A549 (cell line): ENCODE measurements around the gene RAP1A. TPM values are rescaled to one million over a fixed set of nuclear protein-coding genes. Genes with fewer than 3 reads are reported as not detected.
"Not testable (repeated sequence)": the region's sequence is repeated elsewhere in the genome, so short reads cannot be mapped to it uniquely, and the experiment has no call there.

Experiments
- ATAC-seq, 2 experiments: fragments of 200-7000 bp in 1 of 2; fragments of >200 bp in 1 of 2; cut with Nextera tagmentation in 1 of 2; cut with Tn5 transposase in 1 of 2; 3 replicates each; pipeline versions ENCODE4 v1.8.0 to v1.9.1; 2018 to 2020; ENCODE audit warnings: mild to moderate bottlenecking in 1 of 2, moderate library complexity in 1 of 2
- CTCF ChIA-PET: fragments of 300-600 bp; sonication (Branson Sonifier 250); formaldehyde crosslinking; extraction: SDS; loops from one replicate; lab custom pipeline; 2021; ENCODE audit warnings: antibody characterized with exemption, inconsistent platforms; lab: Yijun Ruan, JAX
- POLR2A ChIA-PET: fragments of 350-600 bp; formaldehyde crosslinking; extraction: SDS; loops from one replicate; lab custom pipeline; 2021; ENCODE audit warnings: antibody characterized with exemption, inconsistent platforms; lab: Yijun Ruan, JAX
- DNase-seq, 2 experiments: peaks; one replicate each; pipeline versions ENCODE4 v3.0.0 to v3.0.0-alpha.2; 2011 to 2016; ENCODE audit warnings: low read depth in 1 of 2, low spot score in 1 of 2
- FAIRE-seq: peaks from 2 replicates; lab custom pipeline; 2011; peaks lifted over from hg19 to GRCh38; lab: Jason Lieb, UNC
- H3K27ac ChIP-seq, 2 experiments: fragments of >200 bp; sonication (Bioruptor Twin); formaldehyde crosslinking; 3 replicates each; pipeline ENCODE4 v1.5.1; 2016 to 2017
- H3K4me1 ChIP-seq: fragments of >200 bp; sonication (Bioruptor Twin); formaldehyde crosslinking; 3 replicates; pipeline ENCODE4 v1.6.1; 2016
- H3K4me2 ChIP-seq: fragments of >200 bp; sonication (Bioruptor Twin); formaldehyde crosslinking; 3 replicates; pipeline ENCODE4 v1.6.1; 2016
- H3K4me3 ChIP-seq: fragments of >200 bp; sonication (Bioruptor Twin); formaldehyde crosslinking; 3 replicates; pipeline ENCODE4 v1.5.1; 2016
- H3K9me3 ChIP-seq: fragments of >200 bp; sonication (Bioruptor Twin); formaldehyde crosslinking; 3 replicates; pipeline ENCODE4 v1.6.1; 2016
- BHLHE40 ChIP-seq: IDR thresholded peaks from 2 replicates; pipeline ENCODE4 v1.6.1; 2012; ENCODE audit warnings: low read depth, low read length, inconsistent platforms
- CEBPB ChIP-seq, 2 experiments: fragments of >200 bp in 1 of 2; sonication (Bioruptor Twin) in 1 of 2; formaldehyde crosslinking in 1 of 2; IDR thresholded peaks; 2 replicates each; pipeline ENCODE4 v1.6.1; 2012 to 2016
- CHD4 ChIP-seq: fragments of 200-600 bp; sonication (generic); IDR thresholded peaks from 2 replicates; pipeline ENCODE4 v1.6.1; 2016; ENCODE audit warnings: antibody characterized with exemption, mild to moderate bottlenecking, borderline replicate concordance
- EHMT2 ChIP-seq: fragments of 200-600 bp; sonication (generic); IDR thresholded peaks from 2 replicates; pipeline ENCODE4 v1.6.1; 2016; ENCODE audit warnings: antibody characterized with exemption, low read depth, mild to moderate bottlenecking, moderate library complexity
- ESRRA ChIP-seq: fragments of 150-350 bp; IDR thresholded peaks from 2 replicates; pipeline ENCODE4 v1.6.1; 2014; ENCODE audit warnings: mild to moderate bottlenecking, low read length, borderline replicate concordance
- HOXB5 ChIP-seq: fragments of 250-450 bp; sonication (Bioruptor Pico); IDR thresholded peaks from 2 replicates; pipeline ENCODE4 v1.5.0; 2020; ENCODE audit warnings: mild to moderate bottlenecking, moderate library complexity
- JUNB ChIP-seq: fragments of >200 bp; sonication (Bioruptor Twin); formaldehyde crosslinking; IDR thresholded peaks from 2 replicates; pipeline ENCODE4 v1.6.1; 2016
- KDM1A ChIP-seq: fragments of 200-600 bp; sonication (generic); IDR thresholded peaks from 2 replicates; pipeline ENCODE4 v1.6.1; 2016; ENCODE audit warnings: low read depth, mild to moderate bottlenecking
- NPAS2 ChIP-seq: fragments of 250-450 bp; sonication (Bioruptor Pico); IDR thresholded peaks from 2 replicates; pipeline ENCODE4 v1.8.0; 2022; ENCODE audit warnings: mild to moderate bottlenecking, moderate library complexity, borderline replicate concordance
- POLR2A ChIP-seq: IDR thresholded peaks from 2 replicates; pipeline ENCODE4 v1.6.1; 2012; ENCODE audit warnings: mild to moderate bottlenecking, low read length
- POLR2AphosphoS2 ChIP-seq: conservative IDR thresholded peaks from 2 replicates; pipeline ENCODE4 v1.6.1; 2012; ENCODE audit warnings: low read length, improper control_type of control experiment, inconsistent platforms
- RCOR1 ChIP-seq: fragments of 150-350 bp; IDR thresholded peaks from 2 replicates; pipeline ENCODE4 v1.6.1; 2014; ENCODE audit warnings: antibody characterized with exemption, low read length, low read depth
- TFCP2L1 ChIP-seq: fragments of 250-450 bp; sonication (Bioruptor Pico); IDR thresholded peaks from 2 replicates; pipeline ENCODE4 v1.5.0; 2021; ENCODE audit warnings: mild to moderate bottlenecking
- ZNF302 ChIP-seq: fragments of 250-450 bp; sonication (Bioruptor Pico); IDR thresholded peaks from 2 replicates; pipeline ENCODE4 v1.9.0; 2021; ENCODE audit warnings: inconsistent platforms, mild to moderate bottlenecking, moderate library complexity
- ZSCAN20 ChIP-seq: fragments of 250-450 bp; sonication (Bioruptor Pico); IDR thresholded peaks from 2 replicates; pipeline ENCODE4 v1.8.0; 2022; ENCODE audit warnings: mild to moderate bottlenecking, moderate library complexity
- WGBS: methylation state at CpG from one replicate; pipeline ENCODE4 v1.1.6; 2017; ENCODE audit errors: missing lambda C conversion rate; 5-methylcytosine and 5-hydroxymethylcytosine counted together
- polyA plus RNA-seq, 4 experiments: library from polyadenylated mRNA; depleted of rRNA in 3 of 4; stranded (reverse); fragments of >200 nt; fragmentation: RNase III in 1 of 4; extraction: RNeasy Plus Mini Kit Qiagen cat#74134 plus additional on column Dnase treatment in 1 of 4; gene quantifications; 2 replicates in 3 of 4; 3 replicates in 1 of 4; pipeline ENCODE4 v1.2.3, GENCODE V29; 2011 to 2017
- TF ChIP-seq, protein P1 (sequence below): IDR thresholded peaks from 2 replicates; pipeline ENCODE4 v1.6.1; 2012
- TF ChIP-seq, protein P2 (sequence below): fragments of 250-450 bp; sonication (Bioruptor Pico); IDR thresholded peaks from 2 replicates; pipeline ENCODE4 v1.5.0; 2021; ENCODE audit warnings: mild to moderate bottlenecking, moderate library complexity, borderline replicate concordance

The RAP1A gene
- polyA plus RNA-seq, 2 of the 4 experiments (the other 2 are of a cell fraction), result 37.1 to 39.8 TPM

DNA sequence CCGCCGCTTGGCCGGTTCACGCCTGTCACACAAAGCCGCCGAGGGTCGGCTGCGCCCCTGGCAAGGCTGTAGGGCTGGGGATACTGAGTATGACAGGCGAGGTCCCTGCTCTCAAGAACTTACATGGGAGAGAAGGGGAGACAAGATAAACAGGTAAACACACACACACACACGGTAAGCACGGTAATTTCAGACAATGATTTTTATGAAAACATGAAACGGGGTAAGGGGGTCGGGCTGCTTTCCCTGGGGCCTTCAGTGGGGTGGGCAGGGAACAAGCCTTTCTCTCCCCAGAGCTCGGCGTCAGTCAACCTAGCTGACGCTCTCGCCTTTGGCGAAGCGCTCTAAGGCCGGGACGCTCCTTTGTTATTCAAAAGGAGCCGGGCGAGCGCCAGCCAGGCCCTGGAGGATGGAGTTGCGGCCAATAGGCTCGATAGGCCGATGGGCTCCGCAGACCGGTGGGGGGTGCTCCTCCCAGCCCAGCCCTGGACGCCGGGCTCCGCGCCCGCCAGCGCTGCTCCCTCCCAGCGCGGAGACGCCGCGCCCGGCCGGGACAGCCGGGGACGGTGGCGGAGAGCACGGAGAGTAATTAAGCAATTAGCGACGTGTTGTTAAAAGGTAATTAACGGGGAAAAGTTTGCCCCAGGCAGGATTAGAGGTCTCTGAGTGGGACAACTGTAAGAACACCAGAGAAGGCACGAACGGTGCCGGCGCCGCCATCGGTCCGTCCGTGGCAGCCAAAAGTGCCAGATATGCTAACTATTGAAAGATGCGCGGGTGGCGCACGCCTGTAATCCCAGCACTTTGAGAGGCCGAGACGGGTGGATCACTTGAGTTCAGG is 120.6 kb downstream of the RAP1A start:
- POLR2A ChIA-PET, result interaction anchor here (1.0 to 2.2 kb wide), 2 partner anchors 11 to 15 kb away, joined by 3 to 12 read pairs; no protein-coding TSS in a partner anchor
- peak; percentile 35 to 72 for DNase-seq
- 3% methylated on average over 32 of the region's 63 CpGs for WGBS

DNA sequence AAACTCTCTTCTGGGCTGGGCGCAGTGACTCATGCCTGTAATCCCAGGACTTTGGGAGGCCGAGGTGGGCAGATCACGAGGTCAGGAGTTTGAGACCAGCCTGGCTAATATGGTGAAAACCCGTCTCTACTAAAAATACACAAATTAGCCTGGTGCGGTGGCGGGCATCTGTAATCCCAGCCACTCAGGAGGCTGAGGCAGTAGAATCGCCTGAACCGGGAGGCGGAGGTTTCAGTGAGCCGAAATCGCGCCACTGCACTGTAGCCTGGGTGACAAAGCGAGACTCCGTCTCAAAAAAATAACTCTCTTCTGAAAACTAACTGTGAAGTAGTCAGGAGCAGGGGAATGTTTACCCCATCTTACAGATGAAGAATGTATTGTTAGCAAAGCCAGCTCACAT is 122.7 kb downstream of the RAP1A start:
- ATAC-seq, H3K27ac ChIP-seq, H3K9me3 ChIP-seq, H3K4me1 ChIP-seq, H3K4me3 ChIP-seq, H3K4me2 ChIP-seq, FAIRE-seq, DNase-seq, POLR2A ChIA-PET: not testable (repeated sequence)
- CTCF ChIA-PET, result interaction anchor here (1.3 kb wide), 1 partner anchor 13 kb away, joined by 3 read pairs; no protein-coding TSS in a partner anchor
- 93% methylated on average over 14 of the region's 14 CpGs for WGBS

More for the DNA sequence above, 120.6 kb downstream of the RAP1A start:
- no peak for TF ChIP-seq NPAS2
- no peak for TF ChIP-seq ZSCAN20 (CRISPR knock-in tag)
- CTCF ChIA-PET, result interaction anchor here (0.7 to 9.0 kb wide), 6 partner anchors 13 to 232 kb away, joined by 3 to 47 read pairs (median 4); no protein-coding TSS in a partner anchor
- Histone ChIP-seq H3K4me3 (peak overlapping the region; percentile 54), H3K4me1 (peaks cover 6% of the 10 kb centered on the region; the same call in 2 of the 3 replicates), H3K27ac (peak overlapping the region; percentile 59 to 95), H3K4me2 (peak overlapping the region; percentile 100), H3K9me3 (no peaks in the 10 kb centered on the region)
- ATAC-seq (peak; percentile 76 to 82), FAIRE-seq (no peak)

DNA sequence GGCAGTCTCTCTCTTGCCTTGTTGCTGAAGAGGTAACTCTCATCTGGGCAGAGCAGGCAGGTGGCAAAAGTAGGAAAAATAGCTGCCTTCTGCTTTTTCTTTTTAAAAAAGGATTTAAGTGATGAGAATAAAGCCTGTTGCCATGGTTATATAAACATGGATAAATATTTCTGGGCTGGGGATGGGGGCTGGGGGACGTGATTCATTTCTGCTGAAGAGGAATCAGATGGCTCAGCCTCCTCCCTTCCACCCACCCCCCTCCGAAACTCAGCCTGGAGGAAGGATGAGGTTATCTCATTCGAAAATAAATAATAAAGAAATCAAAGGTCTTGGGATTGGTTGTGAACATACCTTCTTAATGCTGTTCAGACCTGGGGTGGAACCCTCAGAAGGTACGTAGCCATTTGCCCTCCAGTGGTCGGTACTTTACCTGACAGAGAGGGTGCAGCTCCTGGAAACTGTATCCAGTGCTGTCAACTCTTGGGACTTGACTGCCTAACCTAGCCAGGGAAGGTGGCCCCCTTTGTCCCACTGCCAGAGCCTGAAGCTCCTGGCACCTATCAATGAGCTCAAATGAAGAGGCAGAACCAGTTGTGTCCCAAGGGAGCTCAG is 123.5 kb downstream of the RAP1A start:
- FAIRE-seq, result no peak
- ChIA-PET CTCF (interaction anchor here (0.9 to 1.3 kb wide), 3 partner anchors 12 to 26 kb away, joined by 3 to 5 read pairs (median 3); no protein-coding TSS in a partner anchor), POLR2A (no interaction called here)
- DNase-seq, result no peak
- Histone ChIP-seq H3K9me3 (no peaks in the 10 kb centered on the region), H3K4me1 (peaks cover 4% of the 10 kb centered on the region; the same call in 2 of the 3 replicates), H3K4me2 (no peak overlapping the region), H3K27ac (no peak overlapping the region), H3K4me3 (no peak overlapping the region)
- ATAC-seq, result no peak
- 42% methylated on average over 5 of the region's 5 CpGs for WGBS
- no peak for TF ChIP-seq CEBPB (IDR thresholded peaks at IDR 0.05)
- TF ChIP-seq POLR2AphosphoS2, result no peak
- TF ChIP-seq KDM1A, result no peak
- TF ChIP-seq ZNF302, result no peak
- no peak for TF ChIP-seq ESRRA
- TF ChIP-seq CHD4, result no peak
- no peak for TF ChIP-seq HOXB5
- TF ChIP-seq POLR2A, result no peak
- TF ChIP-seq TFCP2L1 (CRISPR knock-in tag), result no peak
- TF ChIP-seq BHLHE40, result no peak
- TF ChIP-seq, protein P1, sequence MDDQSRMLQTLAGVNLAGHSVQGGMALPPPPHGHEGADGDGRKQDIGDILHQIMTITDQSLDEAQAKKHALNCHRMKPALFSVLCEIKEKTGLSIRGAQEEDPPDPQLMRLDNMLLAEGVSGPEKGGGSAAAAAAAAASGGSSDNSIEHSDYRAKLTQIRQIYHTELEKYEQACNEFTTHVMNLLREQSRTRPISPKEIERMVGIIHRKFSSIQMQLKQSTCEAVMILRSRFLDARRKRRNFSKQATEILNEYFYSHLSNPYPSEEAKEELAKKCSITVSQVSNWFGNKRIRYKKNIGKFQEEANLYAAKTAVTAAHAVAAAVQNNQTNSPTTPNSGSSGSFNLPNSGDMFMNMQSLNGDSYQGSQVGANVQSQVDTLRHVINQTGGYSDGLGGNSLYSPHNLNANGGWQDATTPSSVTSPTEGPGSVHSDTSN, result no peak
- no peak for TF ChIP-seq JUNB
- TF ChIP-seq, protein P2, sequence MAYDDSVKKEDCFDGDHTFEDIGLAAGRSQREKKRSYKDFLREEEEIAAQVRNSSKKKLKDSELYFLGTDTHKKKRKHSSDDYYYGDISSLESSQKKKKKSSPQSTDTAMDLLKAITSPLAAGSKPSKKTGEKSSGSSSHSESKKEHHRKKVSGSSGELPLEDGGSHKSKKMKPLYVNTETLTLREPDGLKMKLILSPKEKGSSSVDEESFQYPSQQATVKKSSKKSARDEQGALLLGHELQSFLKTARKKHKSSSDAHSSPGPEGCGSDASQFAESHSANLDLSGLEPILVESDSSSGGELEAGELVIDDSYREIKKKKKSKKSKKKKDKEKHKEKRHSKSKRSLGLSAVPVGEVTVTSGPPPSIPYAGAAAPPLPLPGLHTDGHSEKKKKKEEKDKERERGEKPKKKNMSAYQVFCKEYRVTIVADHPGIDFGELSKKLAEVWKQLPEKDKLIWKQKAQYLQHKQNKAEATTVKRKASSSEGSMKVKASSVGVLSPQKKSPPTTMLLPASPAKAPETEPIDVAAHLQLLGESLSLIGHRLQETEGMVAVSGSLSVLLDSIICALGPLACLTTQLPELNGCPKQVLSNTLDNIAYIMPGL (CRISPR knock-in tag), result no peak
- TF ChIP-seq RCOR1, result no peak
- no peak for TF ChIP-seq EHMT2
